Measurements from ENCODE around the gene DNAI1. TPM values are rescaled to one million over a fixed set of nuclear protein-coding genes. Genes with fewer than 3 reads are reported as not detected.

DNAI1 gene
- total and polyA plus RNA-seq, 2 of the 13 experiments (the other 11 are each of a cell fraction or from before 2014, with no cell fraction given) = not detected

DNA sequence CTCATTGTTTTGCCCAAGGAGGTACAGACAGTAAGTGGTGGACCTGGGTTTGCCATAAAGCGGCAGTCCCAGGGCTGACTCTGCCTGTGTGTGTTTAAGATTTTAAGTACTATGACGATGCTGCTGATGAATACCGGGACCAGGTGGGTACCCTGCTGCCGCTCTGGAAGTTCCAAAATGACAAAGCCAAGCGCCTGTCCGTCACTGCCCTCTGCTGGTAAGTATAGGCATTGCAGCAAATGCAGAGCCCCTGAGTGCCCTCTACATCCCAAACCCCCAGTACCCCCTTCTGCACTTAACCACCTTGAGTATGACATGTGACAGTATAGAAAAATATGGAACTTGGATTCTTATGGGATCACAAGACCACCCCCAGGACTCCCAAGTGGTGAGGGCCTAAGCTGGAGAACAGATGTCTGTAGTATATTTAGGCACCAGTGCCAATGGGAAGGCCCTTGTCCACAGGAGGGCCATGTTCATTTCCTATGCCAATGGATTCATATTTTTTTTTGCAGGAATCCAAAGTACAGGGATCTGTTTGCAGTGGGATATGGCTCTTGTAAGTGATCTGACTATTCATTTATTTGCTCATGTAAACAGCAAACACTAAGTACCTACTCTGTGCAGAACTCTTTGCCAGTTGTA lies 42.1 kb downstream of the DNAI1 start:
- Histone ChIP-seq H3K4me3 (replicated peaks in 1 of 3; ENCODE audit: insufficient read depth in 1 of 3, low read depth in 2 of 3, low read length in 3 of 3) (no peak overlapping the region), H3K4me1 (ENCODE audit: insufficient read depth, low read length) (peaks cover 23% of the 10 kb centered on the region), H3K27me3 (ENCODE audit: control insufficient read depth in 1 of 2, insufficient read depth in 2 of 2, low read length in 2 of 2) (peaks cover 0 to 17% of the 10 kb centered on the region in 2 experiments; a peak in 2 of 5 replicates), H4K20me1 (ENCODE audit: insufficient read depth, low read length) (no peaks in the 10 kb centered on the region; the same call in 1 of the 2 replicates), H3K36me3 (replicated peaks in 1 of 2; ENCODE audit: control insufficient read depth in 1 of 2, insufficient read depth in 2 of 2, low read length in 2 of 2) (no peaks in the 10 kb centered on the region), H2AFZ (ENCODE audit: low read length) (no peak overlapping the region), H3K79me2 (ENCODE audit: insufficient read depth, low read length) (no peaks in the 10 kb centered on the region), H3K9me3 (ENCODE audit: low read length) (no peaks in the 10 kb centered on the region), H3K4me2 (ENCODE audit: low read depth, low read length) (no peak overlapping the region), H3K27ac (ENCODE audit: extremely low read length, insufficient read depth, low read length) (no peak overlapping the region), H3K9ac (ENCODE audit: insufficient read depth, low read depth, low read length) (no peak overlapping the region)
- in situ Hi-C loops (cut with HindIII; ENCODE audit: extremely low pct_ligation_motif_present, low pct_unique_long_range_greater_than_20kb) (loop anchor here (5.0 kb wide), 1 partner anchor 68 kb away; no protein-coding TSS in a partner anchor), intact Hi-C loops (cut with micrococcal nuclease; ENCODE audit: unreplicated experiment) (loop anchor here (1.0 to 10.0 kb wide), 5 partner anchors 11 to 166 kb away; no protein-coding TSS in a partner anchor)
- CTCF ChIA-PET (ENCODE audit: low intra/inter-chr PET ratio, low total read pairs) = interaction anchor here (0.8 to 3.9 kb wide), 6 partner anchors 46 to 168 kb away, joined by 3 to 28 read pairs (median 7); no protein-coding TSS in a partner anchor
- ATAC-seq = peak; percentile 60
- POLR2A ChIA-PET = no interaction called here
- TF ChIP-seq ZNF160 (CRISPR knock-in tag; IDR thresholded peaks at IDR 0.05) (no peak), KLF15 (CRISPR knock-in tag; IDR thresholded peaks at IDR 0.05; ENCODE audit: borderline replicate concordance) (no peak), PHF20 (CRISPR knock-in tag; IDR thresholded peaks at IDR 0.05) (no peak), RAD21 (CRISPR knock-in tag; IDR thresholded peaks at IDR 0.05) (peak; percentile 60), SMC3 (IDR thresholded peaks at IDR 0.05; ENCODE audit: low read length) (peak; percentile 86), XRCC5 (optimal IDR thresholded peaks at IDR 0.05; ENCODE audit: low read length) (peak; percentile 25), STAG1 (CRISPR knock-in tag; IDR thresholded peaks at IDR 0.05) (peak; percentile 72)
- TF ChIP-seq, protein P1, sequence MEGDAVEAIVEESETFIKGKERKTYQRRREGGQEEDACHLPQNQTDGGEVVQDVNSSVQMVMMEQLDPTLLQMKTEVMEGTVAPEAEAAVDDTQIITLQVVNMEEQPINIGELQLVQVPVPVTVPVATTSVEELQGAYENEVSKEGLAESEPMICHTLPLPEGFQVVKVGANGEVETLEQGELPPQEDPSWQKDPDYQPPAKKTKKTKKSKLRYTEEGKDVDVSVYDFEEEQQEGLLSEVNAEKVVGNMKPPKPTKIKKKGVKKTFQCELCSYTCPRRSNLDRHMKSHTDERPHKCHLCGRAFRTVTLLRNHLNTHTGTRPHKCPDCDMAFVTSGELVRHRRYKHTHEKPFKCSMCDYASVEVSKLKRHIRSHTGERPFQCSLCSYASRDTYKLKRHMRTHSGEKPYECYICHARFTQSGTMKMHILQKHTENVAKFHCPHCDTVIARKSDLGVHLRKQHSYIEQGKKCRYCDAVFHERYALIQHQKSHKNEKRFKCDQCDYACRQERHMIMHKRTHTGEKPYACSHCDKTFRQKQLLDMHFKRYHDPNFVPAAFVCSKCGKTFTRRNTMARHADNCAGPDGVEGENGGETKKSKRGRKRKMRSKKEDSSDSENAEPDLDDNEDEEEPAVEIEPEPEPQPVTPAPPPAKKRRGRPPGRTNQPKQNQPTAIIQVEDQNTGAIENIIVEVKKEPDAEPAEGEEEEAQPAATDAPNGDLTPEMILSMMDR (CRISPR knock-in tag; IDR thresholded peaks at IDR 0.05) = peak; percentile 82
- BruUV-seq (replicated peaks) = no TSS peak
- peak; percentile 70 for FAIRE-seq
- WGBS (ENCODE audit: low lambda C conversion rate) = 0% methylated on average over 5 of the region's 6 CpGs
- peak; percentile 18 for DNase-seq (ENCODE audit: low spot score)

Measured in HepG2 (cell line).